ENCODE data around the gene RTN4RL2.

RTN4RL2 gene

DNA sequence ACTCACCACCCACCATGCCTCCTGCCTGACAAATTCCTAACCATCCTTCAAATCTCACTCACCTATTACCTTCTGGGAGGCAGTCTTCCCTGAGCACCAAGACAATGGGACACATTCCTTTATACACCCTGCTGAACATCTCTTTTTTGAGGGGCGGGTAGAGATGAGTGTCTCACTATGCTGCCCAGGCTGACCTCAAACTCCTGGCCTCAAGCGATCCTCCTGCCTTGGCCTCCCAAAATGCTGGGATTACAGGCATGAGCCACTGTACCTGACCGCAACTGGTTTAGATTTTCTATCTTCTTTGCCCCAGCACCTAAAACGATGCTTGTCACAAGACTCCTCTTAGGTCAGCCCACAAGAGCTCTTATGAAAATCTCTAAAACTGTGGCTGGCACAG is 63.1 kb downstream of the RTN4RL2 start:
- H3K36me3 ChIP-seq (ENCODE audit: control insufficient read depth, insufficient read depth, low read length): peaks cover under 1% of the 10 kb centered on the region
- no peak overlapping the region for H3K9ac ChIP-seq (ENCODE audit: low read length)
- H3K27me3 ChIP-seq (ENCODE audit: control insufficient read depth, insufficient read depth, low read length): no peaks in the 10 kb centered on the region
- H3K27ac ChIP-seq (ENCODE audit: low read depth, low read length): no peak overlapping the region
- H3K4me1 ChIP-seq (ENCODE audit: control insufficient read depth, insufficient read depth, low read length): peaks cover 6% of the 10 kb centered on the region
- no peaks in the 10 kb centered on the region; the same call in 1 of the 2 replicates for H3K9me3 ChIP-seq (ENCODE audit: control insufficient read depth, insufficient read depth, low read depth, low read length)
- H3K4me3 ChIP-seq (ENCODE audit: low read depth, low read length): no peak overlapping the region
